CD4-positive, alpha-beta T cell treated with Interleukin-17A for 1 hour (primary cell): Measurements from ENCODE around the gene POC1A.

Source experiments
- DNase-seq: peaks from one replicate; pipeline ENCODE4 v3.0.0-alpha.2; 2020

POC1A gene

DNA sequence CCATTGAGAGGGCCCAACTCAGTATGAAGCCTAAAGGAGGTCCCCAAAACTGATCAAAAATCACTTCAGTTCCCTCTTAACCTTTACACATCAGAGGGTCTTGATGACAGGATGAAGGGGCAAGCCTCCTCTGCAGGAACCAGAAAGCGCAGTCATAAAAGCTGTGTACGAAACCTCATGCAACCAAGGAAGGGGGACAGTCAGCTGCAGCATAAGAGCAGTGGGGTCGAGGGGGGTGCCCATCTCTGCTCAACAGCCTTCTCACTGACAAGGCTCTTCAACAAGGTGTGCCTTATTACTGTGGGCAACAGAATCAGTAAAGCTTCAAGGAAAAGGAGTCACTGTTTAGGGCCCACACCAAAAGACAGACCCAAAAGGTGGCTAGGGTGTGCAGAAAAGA is 3.9 kb downstream of the POC1A start:
- DNase-seq = no peak

DNA sequence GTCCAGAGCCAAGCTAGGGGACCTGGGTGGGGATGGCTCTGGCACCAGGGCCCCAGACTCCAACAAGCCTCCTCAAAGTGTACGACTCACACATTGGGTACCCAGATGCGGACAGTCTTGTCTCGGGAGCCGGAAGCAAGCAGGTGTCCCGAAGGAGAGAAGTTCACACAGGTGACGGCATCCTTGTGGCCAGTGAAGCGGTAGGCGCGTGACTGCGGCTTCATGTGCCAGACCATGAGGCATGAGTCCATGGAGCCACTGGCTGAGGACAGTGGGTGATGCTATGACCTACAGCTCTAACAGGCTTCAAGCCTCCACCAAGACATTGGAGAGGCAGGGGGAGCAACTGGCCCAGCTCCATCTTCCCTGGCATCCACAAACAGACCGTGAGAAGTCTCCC is 4.5 kb downstream of the POC1A start:
- no peak for DNase-seq

DNA sequence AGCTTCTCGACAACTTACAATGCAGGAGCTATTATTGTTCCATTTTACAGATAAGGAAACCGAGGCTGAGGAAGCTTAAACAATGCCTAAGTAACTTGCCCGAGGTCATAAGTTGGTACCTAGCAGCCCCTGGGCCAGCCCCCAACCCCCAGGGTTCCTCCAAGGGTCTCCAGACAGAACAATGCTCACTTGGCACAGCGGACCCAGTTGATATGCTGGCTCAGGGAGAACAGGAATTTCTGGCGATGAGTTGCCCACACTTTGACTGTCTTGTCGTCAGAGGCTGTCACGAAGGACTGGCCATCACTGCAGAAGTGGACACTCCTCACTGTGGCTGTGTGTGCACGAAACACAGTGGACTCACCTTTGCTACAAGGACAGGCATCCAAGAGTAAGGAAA is 5.2 kb downstream of the POC1A start:
- no peak for DNase-seq

DNA sequence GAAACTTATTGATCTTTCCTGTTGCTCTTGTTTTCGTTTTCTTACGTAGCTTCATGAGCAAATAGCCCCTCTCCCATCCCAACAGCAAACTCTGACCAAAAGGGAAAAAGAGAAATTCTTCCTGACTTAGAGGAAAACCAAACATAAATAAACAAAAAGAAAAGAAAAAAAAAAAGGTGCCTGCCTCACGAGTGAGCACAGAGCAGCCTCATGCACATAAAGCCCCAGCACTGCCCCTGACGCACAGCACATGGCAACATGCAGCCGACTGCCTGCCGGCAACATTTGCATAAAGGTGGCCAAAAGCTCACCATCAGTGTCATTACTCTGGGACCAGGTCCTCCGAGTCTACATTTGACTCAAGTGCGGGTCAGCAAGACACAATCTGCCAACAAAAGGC is 6.4 kb downstream of the POC1A start:
- DNase-seq = no peak

DNA sequence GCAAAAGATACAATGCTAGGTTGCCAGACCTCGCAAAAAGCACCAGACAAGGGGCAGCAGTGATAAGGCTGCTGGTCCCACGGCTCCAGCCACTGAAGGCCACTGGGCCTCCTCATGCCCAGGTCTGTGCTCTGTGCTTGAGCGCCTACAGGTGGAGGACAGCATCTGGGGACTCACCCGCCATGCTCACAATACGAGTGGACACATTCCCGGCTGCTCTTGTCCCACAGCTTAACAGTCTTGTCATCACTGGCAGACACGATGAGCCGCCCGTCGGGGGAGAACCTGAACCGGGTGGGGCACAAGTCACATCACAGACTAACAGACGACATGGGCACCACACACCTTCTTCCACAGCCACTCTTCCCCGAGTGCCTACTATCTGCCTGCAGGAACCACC is 7.4 kb downstream of the POC1A start:
- DNase-seq = no peak

DNA sequence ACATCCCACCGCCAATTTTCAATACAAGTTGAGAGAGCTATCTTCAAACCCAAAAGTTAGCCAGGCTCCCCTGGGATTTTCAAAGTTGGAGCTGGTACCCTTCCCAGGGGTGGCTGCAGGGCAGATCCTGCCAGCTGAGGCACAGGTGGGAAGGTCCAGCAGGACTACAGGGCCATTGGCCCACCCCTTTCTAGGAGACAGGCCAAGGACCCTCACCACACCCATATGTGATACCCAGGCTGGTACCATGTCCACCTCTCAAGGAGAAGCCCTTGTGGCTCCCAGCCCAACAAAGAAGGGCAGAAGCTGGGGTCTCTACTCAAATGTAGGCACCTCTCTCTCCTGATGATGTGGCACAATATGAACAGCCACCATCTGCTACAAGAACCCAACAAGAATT is 8.0 kb downstream of the POC1A start:
- no peak for DNase-seq

DNA sequence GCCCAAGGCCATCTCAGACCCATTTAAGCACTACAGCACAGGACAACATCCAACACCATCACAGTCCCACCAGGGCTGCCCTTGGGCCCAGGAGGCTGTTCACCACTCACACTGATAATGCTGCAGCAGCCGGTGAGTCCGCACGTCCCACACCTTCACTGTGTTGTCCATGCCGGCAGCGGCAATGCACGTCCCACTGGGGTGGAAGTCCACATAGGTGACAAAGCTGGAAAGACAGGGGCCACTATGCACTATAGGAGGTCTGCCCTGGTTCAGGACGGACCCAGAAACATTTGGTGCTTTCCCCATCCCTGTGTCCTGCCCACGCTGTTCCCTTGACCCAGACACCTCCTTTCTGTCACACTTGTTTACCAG is 8.5 kb downstream of the POC1A start:
- DNase-seq = no peak

DNA sequence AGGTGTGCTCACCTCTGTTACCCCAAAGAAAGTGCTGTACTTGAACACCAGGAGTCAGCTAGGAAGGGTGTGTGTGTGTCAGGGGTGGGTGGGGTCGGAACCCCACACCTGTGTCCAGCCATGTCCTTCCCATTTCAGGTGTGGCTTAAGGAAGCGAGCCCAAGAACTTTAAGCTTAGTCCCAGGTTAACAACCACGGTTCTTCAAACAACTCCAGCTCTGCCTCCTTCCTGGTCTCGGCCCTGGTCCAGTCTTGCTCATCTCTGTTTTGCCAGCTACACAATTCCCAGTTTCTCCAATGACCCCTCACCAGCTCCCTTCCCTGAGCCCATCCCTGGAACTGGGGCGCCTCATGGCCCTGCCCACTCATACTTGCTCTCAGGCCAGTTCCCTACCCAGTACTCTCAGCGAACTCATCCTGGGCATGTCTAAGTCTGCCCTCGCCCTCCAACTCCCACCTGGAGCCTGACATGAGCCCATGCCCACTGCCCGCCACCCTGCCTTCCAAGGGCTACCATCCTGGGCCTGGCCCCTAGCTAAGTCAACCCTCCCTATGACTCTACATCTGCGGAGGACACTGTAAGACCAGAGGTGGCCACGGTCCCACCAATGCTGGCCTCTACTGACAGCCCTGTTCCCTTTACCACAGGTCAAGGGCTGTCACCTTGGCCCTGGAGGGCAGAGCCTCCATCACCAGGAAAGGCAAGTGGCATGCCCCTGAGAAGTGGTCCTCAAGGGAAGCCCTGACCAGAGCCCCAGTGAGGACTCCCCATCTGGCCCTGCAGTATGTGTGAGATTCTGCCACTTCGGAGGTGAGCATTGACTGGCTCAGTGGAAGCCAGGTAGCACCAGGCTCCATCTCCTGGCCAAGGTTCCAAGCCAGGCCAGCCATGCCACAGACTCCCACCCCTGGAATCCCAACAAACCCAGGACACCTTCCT is 9.2 kb downstream of the POC1A start:
- DNase-seq = no peak

DNA sequence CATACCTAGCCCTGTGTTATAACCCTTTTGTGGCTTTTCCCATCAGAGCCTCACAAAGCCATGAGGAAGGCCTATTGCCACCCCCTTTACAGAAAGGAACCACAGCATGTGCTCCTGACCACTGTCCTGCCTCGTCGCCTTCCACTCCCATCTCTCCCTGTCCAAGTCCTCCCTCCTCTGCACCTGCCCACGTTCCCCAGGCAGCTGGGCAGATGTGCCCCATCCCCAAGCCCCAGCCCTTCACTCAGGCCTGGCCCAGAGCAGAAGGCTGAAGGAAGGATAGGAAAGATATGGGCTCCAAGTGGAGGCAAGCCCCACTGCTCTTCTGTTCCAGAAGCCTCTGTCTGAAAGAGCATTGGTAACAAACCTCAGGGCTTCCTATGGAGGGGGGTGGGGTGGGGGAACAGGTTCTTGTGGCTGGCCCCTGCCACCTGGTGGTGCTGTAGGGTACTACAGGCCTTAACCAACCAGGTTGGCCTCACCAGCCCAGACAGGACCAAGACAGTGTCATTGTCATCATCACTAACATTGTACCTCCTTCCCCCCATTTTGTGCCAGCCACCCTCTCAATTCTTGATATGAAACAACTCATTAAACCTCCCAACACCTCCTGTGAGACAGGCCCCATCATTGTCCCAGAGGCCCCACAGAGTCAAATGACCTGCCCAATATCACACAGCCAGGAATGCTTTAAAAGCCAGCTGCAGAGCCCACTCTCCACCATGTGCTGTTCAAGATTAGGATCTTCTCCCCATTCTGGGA is 10.0 kb downstream of the POC1A start:
- peak; percentile 89 for DNase-seq

DNA sequence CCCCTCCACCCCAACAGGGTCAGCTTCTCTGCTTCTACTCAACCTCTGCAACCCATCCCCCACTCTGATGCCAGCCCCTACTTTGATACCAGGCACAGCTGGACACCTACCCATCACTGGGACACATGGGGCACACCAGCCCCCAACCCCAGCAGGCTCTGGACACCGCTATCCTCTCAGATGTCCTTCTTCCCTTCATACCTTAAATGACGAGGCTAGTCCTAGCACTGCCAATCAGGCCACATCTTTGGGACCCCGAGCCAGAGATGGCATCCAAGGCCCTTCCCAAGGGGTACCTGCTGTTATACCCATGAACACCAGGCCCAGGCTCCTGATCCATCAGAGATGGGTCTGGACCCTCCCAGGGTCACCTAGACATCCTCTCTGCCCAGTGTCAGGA is 10.6 kb downstream of the POC1A start:
- DNase-seq = no peak

DNA sequence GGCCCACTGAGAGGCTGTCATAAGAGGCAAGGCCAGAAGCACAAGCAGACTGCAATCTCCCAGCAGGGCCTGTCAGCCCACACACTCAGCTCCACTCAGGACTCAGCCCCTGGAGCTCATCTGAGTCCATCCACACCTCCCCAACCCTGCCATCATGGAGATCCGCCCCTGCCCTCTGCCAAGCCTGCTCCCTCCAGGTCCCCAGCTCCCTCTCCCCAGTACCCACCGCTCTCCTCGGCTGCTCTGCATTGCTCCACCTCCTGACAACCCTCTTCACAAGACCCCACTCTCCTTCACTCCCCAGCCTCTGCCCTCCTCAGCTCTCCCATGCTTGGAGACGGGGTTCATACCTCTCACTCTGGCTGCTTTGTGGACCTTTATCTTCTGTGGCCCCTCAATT is 11.1 kb downstream of the POC1A start:
- DNase-seq = no peak

DNA sequence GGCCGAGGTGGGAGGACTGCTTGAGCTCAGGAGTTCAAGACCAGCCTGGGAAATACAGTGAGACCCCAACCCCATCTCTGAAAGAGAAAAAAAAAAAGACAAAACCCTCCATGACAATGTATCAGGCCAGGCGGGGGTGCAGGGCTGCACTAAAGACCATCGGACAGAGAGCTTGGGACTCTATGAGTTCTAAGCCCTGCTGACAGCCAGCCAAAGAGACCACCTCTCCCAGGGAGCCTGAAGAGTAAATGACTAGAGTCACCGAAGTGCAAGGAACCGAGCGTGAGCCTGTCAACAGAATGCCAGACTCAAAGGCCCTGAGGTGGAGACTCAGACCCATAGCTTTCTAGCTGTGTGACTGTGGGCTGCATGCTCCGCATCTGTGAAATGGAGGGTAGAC is 12.5 kb downstream of the POC1A start:
- DNase-seq = no peak

DNA sequence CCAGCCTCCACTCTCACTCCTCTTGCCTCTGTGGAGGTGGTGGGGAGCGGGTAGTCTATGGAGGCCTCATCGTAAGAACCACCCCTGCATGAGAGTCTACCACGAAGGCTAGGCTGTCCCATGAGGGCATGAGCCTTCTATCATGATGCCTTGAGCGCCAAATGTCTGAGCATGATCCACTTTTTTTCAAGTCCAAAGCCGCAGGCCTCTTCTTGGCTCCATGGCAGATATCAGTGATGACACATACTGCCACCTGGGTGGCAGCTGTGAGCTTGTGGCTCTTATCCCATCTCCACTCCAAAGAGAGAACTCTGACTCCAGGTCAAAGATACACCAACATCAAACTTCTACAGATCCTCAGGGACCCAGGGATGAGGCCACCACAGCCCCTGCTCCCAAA is 13.5 kb downstream of the POC1A start:
- no peak for DNase-seq

DNA sequence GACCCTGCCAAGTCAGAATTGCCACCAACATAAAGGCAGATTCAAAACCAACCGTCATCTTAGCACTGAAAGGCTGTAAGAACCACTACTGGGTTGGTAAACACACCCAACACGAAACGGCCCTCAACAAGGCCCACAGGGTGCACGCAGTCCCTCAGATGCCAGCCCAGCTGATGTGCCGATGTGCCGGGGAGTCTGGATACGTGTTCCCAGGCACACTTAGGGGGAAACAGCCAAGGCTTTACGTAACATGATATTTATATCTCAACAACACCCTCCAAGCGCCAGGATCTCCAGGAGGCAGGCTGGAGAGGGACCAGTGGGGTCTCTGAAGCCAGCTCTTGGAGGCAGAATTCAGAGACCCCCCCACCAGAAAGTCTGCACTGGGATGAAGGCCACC is 14.2 kb downstream of the POC1A start:
- no peak for DNase-seq

DNA sequence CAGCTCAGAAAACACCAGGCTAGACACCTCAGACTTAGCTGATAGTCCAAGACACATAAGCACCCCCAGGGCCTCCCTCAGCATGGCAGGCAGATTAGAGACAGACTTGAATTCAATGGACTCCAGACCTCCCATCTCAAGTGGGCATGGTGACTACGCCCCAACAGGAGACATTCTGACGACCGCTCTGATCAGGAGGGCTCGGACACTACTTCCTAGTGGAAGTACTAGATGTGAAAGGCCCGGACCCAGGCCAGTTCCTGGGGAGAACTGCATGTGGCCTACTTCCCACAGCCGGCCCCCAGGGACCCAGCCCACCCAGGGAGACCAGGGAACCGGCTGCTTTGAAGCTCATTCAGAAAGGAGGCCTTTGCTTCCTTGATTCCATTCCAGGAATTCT is 16.9 kb downstream of the POC1A start:
- DNase-seq = no peak

DNA sequence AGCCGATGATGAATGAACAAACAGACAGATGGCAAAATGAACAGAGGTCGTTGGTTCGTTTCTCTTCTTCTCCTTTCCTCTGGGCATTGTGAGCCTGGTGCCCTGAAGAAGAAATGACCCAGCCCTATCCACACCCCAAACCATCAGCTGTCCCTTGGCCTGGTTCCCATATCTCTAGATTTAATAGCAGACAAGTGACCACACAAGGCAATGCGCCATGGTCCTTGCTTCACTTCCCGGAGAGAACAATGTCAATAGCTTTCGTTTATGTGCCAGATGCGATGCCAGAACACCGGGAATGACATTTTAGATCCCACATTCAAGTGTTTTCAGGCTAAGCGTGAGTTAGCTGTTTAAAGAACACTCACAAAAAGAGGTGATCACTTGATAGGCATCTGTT is 17.7 kb downstream of the POC1A start:
- DNase-seq = no peak

DNA sequence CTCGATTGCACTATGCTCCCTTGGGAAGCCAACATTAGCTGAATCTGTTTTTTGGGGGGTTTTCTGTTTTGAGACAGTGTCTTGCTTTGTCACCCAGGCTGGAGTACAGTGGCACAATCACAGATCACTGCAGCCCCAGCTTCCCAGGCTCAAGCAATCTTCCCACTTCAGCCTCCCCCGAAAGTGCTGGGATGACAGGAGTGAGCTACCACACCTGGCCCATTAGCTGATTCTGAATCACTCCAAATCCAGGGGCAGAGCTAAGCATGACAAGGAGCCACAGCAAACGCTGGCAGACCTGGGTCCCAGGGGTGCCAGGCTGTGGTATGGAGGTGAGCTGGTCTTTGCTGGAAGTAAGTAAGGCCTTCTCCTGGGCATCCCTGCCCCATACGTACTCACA is 18.9 kb downstream of the POC1A start:
- no peak for DNase-seq

DNA sequence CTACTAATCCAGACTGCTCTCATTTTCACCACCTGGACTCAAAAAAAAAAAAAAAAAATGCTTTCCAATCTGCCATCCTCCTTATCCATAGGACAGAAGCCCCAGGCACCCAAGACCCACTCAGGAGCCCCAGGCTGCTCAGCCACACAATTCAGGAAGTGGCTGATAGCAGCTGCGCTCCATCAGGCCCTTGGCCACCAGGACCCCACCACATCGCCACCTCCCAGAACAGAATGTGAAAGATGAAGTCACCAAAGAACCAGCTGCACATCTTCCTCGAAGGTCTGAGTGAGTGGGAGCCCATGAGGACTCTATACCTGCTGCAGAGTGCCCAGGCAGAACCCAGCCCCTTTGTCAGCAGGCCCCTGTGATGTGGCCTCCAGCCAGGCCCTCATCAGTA is 19.5 kb downstream of the POC1A start:
- DNase-seq = no peak

DNA sequence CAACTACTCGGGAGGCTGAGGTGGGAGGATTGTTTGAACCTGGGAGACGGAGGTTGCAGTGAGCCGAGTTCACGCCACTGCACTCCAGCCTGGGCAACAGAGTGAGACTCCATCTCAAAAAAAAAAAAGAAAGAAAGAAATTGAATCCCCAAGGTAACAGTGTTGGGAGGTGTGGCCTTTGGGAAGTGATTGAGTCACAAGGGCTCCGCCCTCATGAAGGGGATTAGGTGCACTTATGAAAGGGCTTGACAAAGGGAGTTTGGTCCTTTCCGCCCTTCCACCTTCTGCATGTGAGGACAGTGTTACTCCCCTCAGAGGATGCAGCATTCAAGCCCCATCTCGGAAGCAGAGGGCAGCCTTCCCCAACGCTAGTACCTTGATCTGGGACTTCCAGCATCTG is 21.3 kb downstream of the POC1A start:
- DNase-seq = no peak

DNA sequence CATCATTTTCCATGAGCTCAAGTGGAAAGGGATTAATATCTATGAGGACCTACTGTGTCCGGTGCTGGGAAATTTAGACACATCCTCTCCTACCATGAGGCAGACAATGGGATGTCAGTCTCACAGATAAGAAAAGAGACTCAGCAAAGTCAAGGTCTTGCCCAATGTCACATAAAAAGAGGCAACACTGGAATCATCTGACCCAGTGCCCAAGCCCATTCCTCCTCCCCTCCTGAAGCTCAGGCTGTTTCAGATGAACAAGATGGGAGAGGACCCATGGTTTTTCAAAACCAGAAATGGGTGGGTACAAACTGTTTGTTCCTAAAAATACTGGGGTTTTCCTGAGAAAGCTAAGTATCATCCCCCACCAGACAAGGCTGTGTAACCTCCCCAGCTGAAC is 22.2 kb downstream of the POC1A start:
- no peak for DNase-seq

DNA sequence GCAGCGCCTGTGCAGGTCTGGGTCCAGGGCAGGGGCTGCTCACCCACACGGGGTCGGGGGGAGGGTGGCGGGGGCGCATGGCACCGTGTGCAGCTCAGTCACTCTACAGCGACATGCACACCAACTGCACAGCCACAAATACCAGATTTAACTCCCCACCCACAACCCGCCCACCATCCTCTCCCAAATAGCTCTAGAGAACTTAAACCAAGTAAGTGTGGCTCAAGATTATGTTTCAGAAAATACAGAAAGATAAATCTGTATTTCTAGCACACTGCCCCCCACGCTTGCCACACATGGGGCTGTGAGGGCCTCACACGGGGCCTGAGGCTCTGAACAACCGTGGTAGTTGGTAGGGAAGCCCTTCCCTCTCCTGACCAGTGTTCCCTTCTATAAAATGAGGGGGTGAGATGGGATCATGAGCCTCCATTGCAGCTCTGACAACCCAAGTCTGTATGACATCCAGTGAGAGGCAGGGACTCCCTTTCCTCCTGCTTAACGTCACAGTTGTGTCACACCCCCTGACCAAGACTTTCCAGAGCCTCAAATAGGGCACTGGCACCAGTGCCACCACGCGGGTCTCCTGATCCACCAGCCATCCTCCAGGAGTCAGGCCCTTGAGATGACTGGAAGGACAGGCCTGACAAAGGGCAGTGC is 23.1 kb downstream of the POC1A start:
- DNase-seq = no peak

DNA sequence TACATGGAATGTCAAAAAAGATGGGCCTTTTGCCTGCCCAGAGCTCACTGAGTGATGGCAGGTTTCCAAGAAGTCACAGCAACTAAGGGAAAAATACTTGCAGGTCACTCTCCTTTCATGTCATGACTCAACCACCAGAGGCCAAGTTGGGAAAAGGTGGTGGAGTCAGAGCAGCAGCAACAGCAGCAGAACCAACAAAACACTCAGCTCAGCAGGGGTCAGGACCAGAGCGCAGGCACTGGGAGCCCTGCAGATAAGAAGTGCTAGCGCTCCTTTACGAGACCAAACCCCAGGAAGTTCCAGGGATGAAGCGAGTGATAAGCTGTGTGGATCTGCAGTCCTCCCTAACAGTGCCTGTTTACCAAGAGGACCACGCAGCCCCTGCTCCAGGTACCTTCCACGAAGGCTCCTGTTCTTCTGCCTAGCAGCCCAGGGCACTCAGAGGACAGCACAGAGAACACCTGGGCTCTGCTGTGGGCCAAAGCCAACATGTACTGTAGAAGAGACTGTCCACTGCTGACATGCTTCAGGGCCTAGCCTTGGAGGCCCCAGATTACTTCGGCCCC is 26.0 kb downstream of the POC1A start:
- no peak for DNase-seq

DNA sequence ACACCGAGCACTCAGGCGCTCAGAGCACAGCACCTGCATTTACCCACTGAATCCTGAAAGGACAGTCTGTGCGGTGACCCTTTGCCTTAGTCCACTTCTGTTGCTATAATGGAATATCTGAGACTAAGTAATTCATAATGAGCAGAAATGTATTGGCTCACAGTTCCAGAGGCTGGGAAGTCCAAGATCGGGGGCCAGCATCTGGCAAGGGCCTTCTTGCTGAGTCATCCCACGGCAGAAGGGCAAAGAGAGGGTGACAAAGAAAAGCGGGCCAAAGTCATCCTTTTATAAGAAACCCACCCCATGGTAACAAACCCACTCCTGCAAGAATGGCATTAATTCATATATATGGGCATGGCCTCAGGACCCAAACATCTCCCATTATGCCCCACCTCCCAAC is 27.7 kb downstream of the POC1A start:
- no peak for DNase-seq

DNA sequence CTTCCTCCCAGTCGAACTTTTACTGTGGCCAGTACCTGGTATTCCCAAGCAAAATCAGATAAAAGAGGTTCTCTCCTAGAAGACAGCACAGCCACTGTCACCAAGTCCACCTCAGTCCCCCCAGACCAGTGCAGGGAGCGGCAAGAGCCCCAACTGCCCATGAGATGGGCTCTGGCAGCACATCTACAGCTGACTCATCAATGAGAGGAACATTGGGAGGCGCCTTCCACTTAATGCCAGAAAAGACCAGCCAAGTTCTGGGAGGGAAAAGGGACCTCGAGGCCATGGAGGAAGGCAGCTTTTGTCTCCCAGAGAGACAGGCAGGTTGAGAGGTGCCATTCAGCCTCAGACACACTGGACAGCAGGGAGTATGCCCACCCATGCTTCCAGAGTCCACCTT is 28.2 kb downstream of the POC1A start:
- DNase-seq = no peak
